GM23338 (cell line): Measurements from ENCODE around the gene POU6F1. TPM values are rescaled to one million over a fixed set of nuclear protein-coding genes. Genes with fewer than 3 reads are reported as not detected.

ENCODE experiments used
- ATAC-seq: fragments of 200-7000 bp; cut with Tn5 transposase; 3 replicates; pipeline ENCODE4 v1.9.1; 2020
- DNase-seq: peaks from one replicate; pipeline ENCODE4 v3.0.0-alpha.2; 2015; ENCODE audit warnings: low spot score
- H2AFZ ChIP-seq: fragments of 200-600 bp; sonication (generic); 2 replicates; pipeline ENCODE4 v1.8.0; 2016; ENCODE audit warnings: antibody characterized with exemption, mild to moderate bottlenecking, moderate library complexity
- H3F3A ChIP-seq: fragments of 200-600 bp; sonication (generic); replicated peaks from 2 replicates; pipeline ENCODE4 v1.8.0; 2017; ENCODE audit warnings: antibody characterized with exemption, mixed run types, low read depth
- H3K27ac ChIP-seq: fragments of 200-600 bp; sonication (generic); 2 replicates; pipeline ENCODE4 v1.6.1; 2016; ENCODE audit warnings: low read depth
- H3K27me3 ChIP-seq: fragments of 200-600 bp; sonication (generic); 2 replicates; pipeline ENCODE4 v1.8.0; 2016; ENCODE audit warnings: mild to moderate bottlenecking, mixed run types, moderate library complexity; ENCODE audit not compliant: insufficient read depth
- H3K36me3 ChIP-seq: fragments of 200-600 bp; sonication (generic); 2 replicates; pipeline ENCODE4 v1.8.0; 2016; ENCODE audit warnings: mild to moderate bottlenecking; ENCODE audit not compliant: insufficient read depth
- H3K4me1 ChIP-seq: fragments of 200-600 bp; sonication (generic); 2 replicates; pipeline ENCODE4 v1.8.0; 2016; ENCODE audit warnings: mild to moderate bottlenecking, moderate library complexity; ENCODE audit not compliant: insufficient read depth
- H3K4me2 ChIP-seq: fragments of 200-600 bp; sonication (generic); 2 replicates; pipeline ENCODE4 v1.7.1; 2017; ENCODE audit warnings: mixed run types
- H3K4me3 ChIP-seq: fragments of 200-600 bp; sonication (generic); 2 replicates; pipeline ENCODE4 v1.6.1; 2016; ENCODE audit warnings: mixed run types
- H3K79me2 ChIP-seq: fragments of 200-600 bp; sonication (generic); replicated peaks from 2 replicates; pipeline ENCODE4 v1.8.0; 2017; ENCODE audit warnings: mild to moderate bottlenecking; ENCODE audit not compliant: insufficient read depth
- H3K9me2 ChIP-seq: fragments of 200-600 bp; sonication (generic); 2 replicates; pipeline ENCODE4 v1.8.0; 2017; ENCODE audit not compliant: insufficient read depth
- H4K20me1 ChIP-seq: fragments of 200-600 bp; sonication (generic); replicated peaks from 2 replicates; pipeline ENCODE4 v1.8.0; 2017; ENCODE audit warnings: mild to moderate bottlenecking; ENCODE audit not compliant: insufficient read depth
- H3K27ac Mint-ChIP-seq: 2 replicates; pipeline ENCODE4 v1.8.0; 2020; ENCODE audit warnings: inconsistent platforms, mild to moderate bottlenecking, moderate library complexity, mixed read lengths
- H3K27me3 Mint-ChIP-seq: 3 replicates; pipeline ENCODE4 v1.8.0; 2022; ENCODE audit warnings: low read depth, mild to moderate bottlenecking, moderate library complexity, mixed read lengths, inconsistent platforms; ENCODE audit not compliant: insufficient read depth, poor library complexity
- H3K36me3 Mint-ChIP-seq: 3 replicates; pipeline ENCODE4 v1.8.0; 2021; ENCODE audit warnings: low read depth, mild to moderate bottlenecking, inconsistent platforms, moderate library complexity, mixed read lengths
- H3K4me1 Mint-ChIP-seq: 3 replicates; pipeline ENCODE4 v1.8.0; 2020; ENCODE audit warnings: mild to moderate bottlenecking, inconsistent platforms, mixed read lengths
- H3K4me3 Mint-ChIP-seq: 3 replicates; pipeline ENCODE4 v1.8.0; 2021; ENCODE audit warnings: moderate library complexity, mild to moderate bottlenecking, inconsistent platforms, mixed read lengths
- H3K9me3 Mint-ChIP-seq: 3 replicates; pipeline ENCODE4 v1.8.0; 2020; ENCODE audit warnings: moderate library complexity, mild to moderate bottlenecking, inconsistent platforms, mixed read lengths
- CREB1 ChIP-seq: fragments of 250-450 bp; sonication (Bioruptor Pico); IDR thresholded peaks from 2 replicates; pipeline ENCODE4 v1.5.0; 2020; ENCODE audit warnings: low read depth, mild to moderate bottlenecking, moderate library complexity
- CTCF ChIP-seq, 2 experiments: fragments of 200-600 bp in 1 of 2; sonication (generic) in 1 of 2; conservative IDR thresholded peaks; 2 replicates each; pipeline versions ENCODE4 v1.5.1 to v1.6.1; 2016 to 2017; ENCODE audit warnings: antibody characterized with exemption in 2 of 2, low read depth in 2 of 2, mild to moderate bottlenecking in 2 of 2, moderate library complexity in 1 of 2
- EZH2 ChIP-seq: fragments of 200-600 bp; sonication (generic); IDR thresholded peaks from one replicate; pipeline ENCODE4 v1.8.0; 2017; ENCODE audit warnings: antibody characterized with exemption, mild to moderate bottlenecking, low read depth; ENCODE audit not compliant: unreplicated experiment
- JUNB ChIP-seq: IDR thresholded peaks from one replicate; pipeline ENCODE4 v1.6.1; 2016; ENCODE audit warnings: antibody characterized with exemption; ENCODE audit not compliant: unreplicated experiment
- NANOG ChIP-seq: IDR thresholded peaks from 2 replicates; pipeline ENCODE4 v1.6.1; 2016; ENCODE audit warnings: antibody characterized with exemption, borderline replicate concordance
- POLR2AphosphoS5 ChIP-seq: IDR thresholded peaks from 2 replicates; pipeline ENCODE4 v1.6.1; 2016; ENCODE audit warnings: antibody characterized with exemption, low read depth
- REST ChIP-seq: IDR thresholded peaks from one replicate; pipeline ENCODE4 v1.6.1; 2018; ENCODE audit warnings: antibody characterized with exemption; ENCODE audit not compliant: unreplicated experiment
- STAT1 ChIP-seq: IDR thresholded peaks from one replicate; pipeline ENCODE4 v1.6.1; 2016; ENCODE audit warnings: antibody characterized with exemption; ENCODE audit not compliant: unreplicated experiment
- ZNF114 ChIP-seq: fragments of 250-450 bp; sonication (Bioruptor Pico); IDR thresholded peaks from 2 replicates; pipeline ENCODE4 v1.5.0; 2020; ENCODE audit warnings: mild to moderate bottlenecking, moderate library complexity
- ZNF331 ChIP-seq: fragments of 250-450 bp; sonication (Bioruptor Pico); IDR thresholded peaks from 2 replicates; pipeline ENCODE4 v1.5.0; 2020; ENCODE audit warnings: low read depth, mild to moderate bottlenecking, moderate library complexity
- ZNF462 ChIP-seq: fragments of 250-450 bp; sonication (Bioruptor Pico); IDR thresholded peaks from 2 replicates; pipeline ENCODE4 v1.5.0; 2020; ENCODE audit warnings: mild to moderate bottlenecking, moderate library complexity
- polyA plus RNA-seq: library from polyadenylated mRNA; unstranded; fragments of >200 nt; fragmentation: Nextera tagmentation; extraction: Ambion mirVana; gene quantifications from 2 replicates; pipeline ENCODE4 v1.2.1, GENCODE V29; 2016
- total RNA-seq: library from RNA; depleted of rRNA; stranded (reverse); fragments of >200 nt; shearing (Covaris generic); gene quantifications from 2 replicates; pipeline ENCODE4 v1.2.3, GENCODE V29; 2014

The POU6F1 gene
- total and polyA plus RNA-seq, 2 experiments from 2014 or later, result 3.0 to 4.0 TPM

- Mint-ChIP-seq H3K36me3 (0 out of 3 replicates have a peak, but pooled peaks cover 3% of the 10 kb centered on the region), H3K4me1 (no peaks in the 10 kb centered on the region), H3K27ac (no peak overlapping the region), H3K9me3 (no peaks in the 10 kb centered on the region), H3K4me3 (no peak overlapping the region; the same call in 2 of the 3 replicates), H3K27me3 (no peaks in the 10 kb centered on the region)
- DNase-seq, result no peak
- no peak for TF ChIP-seq ZNF331
- TF ChIP-seq ZNF462 (CRISPR knock-in tag), result no peak
- TF ChIP-seq NANOG, result no peak
- TF ChIP-seq EZH2, result no peak
- no peak for TF ChIP-seq JUNB
- TF ChIP-seq STAT1, result no peak
- no peak for TF ChIP-seq CREB1 (CRISPR knock-in tag)
- no peak for TF ChIP-seq ZNF114 (CRISPR knock-in tag)
- no peak for TF ChIP-seq REST
- TF ChIP-seq CTCF (conservative IDR thresholded peaks at IDR 0.05; ENCODE audit: low read depth in 2 of 2), result no peak
- no peak for TF ChIP-seq POLR2AphosphoS5
- Histone ChIP-seq H3K36me3 (no peaks in the 10 kb centered on the region), H4K20me1 (no peaks in the 10 kb centered on the region), H3K4me2 (no peak overlapping the region), H3K9me2 (no peaks in the 10 kb centered on the region), H3K4me1 (no peaks in the 10 kb centered on the region), H2AFZ (no peak overlapping the region), H3K4me3 (no peak overlapping the region), H3K27ac (no peak overlapping the region), H3F3A (no peaks in the 10 kb centered on the region), H3K79me2 (no peaks in the 10 kb centered on the region), H3K27me3 (no peaks in the 10 kb centered on the region)
- ATAC-seq, result no peak
These were observed 12.5 kb downstream of the POU6F1 start for GRCh38 chr12:51205350-51205749.
